Measurements from ENCODE around the gene SERPINA1.

DNA sequence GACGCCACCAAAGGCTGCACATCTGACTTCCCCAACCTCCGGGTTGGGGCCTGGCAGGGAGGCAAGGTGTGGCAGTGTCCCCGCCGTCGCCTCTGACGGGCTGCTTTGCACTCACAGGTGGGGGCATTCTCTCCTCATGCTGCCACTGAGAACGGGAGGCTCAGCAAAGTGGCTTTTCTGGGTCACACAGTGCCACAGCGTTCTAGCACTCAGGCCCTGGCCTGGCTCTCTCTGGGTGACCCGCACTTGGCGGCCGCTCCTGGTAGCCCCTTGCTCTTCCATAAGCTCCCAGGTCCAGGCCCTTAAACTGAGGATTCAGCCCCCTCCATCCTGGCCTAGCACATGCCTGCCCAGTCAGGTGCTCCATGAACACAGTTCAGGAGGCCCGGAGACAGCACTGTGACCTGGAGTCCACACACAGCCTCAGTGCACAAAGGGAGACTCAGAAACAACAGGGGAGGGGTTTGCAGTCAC, 25.2 kb downstream of the SERPINA1 start:
- TF ChIP-seq CTCF (IDR thresholded peaks at IDR 0.05) (no peak), ZFX (IDR thresholded peaks at IDR 0.05; ENCODE audit: borderline replicate concordance) (no peak)
